ENCODE data around the gene ROBO1.

Gene ROBO1

GRCh38 chr3:79115458-79115857 lies 652.3 kb downstream of the ROBO1 start:
- TF ChIP-seq CTCF (IDR thresholded peaks at IDR 0.05; ENCODE audit: low read depth, low read length): no peak
- H3K4me3 ChIP-seq (ENCODE audit: low read depth, low read length): no peak overlapping the region

- no peak overlapping the region for H3K4me3 ChIP-seq (ENCODE audit: low read depth, low read length)
- TF ChIP-seq CTCF (IDR thresholded peaks at IDR 0.05; ENCODE audit: low read depth, low read length): no peak
Measured at GRCh38 chr3:79113876-79114275, 653.9 kb downstream of the ROBO1 start.

DNA sequence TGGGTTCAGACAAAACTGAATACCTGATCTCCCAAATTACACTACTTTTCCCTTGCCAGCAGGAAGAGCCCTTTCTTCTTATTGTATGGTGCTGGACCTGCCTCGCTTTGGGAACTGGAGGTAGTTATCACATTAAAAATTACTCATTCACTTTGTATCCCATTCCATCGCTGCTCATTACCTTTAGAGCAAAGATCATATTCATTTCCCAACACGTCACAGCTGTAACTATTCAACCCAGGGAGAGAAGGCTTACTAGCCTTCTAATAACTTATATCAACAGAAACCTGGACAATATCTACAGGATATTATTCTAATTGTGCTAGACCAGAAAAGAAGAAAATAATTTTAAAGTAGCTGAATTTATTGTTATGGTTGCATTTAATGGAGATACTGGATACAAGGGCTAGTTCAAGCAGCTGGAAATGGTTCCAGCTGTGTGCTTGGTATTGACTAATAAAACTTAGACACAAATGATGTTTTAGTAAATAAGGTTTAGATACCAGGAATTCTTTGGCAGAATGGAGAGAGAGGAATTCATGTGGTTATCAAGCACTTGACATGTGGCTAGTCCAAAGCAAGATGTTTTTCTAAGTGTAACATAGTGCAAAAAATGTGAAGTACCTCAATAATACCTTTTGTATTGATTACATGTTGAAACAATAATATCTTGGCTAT lies 656.3 kb downstream of the ROBO1 start:
- H3K4me3 ChIP-seq (ENCODE audit: low read depth, low read length): no peak overlapping the region
- no peak for TF ChIP-seq CTCF (IDR thresholded peaks at IDR 0.05; ENCODE audit: low read depth, low read length)

GRCh38 chr3:79109754-79110153 lies 658.0 kb downstream of the ROBO1 start:
- TF ChIP-seq CTCF (IDR thresholded peaks at IDR 0.05; ENCODE audit: low read depth, low read length): no peak
- H3K4me3 ChIP-seq (ENCODE audit: low read depth, low read length): no peak overlapping the region

- no peak overlapping the region for H3K4me3 ChIP-seq (ENCODE audit: low read depth, low read length)
- TF ChIP-seq CTCF (IDR thresholded peaks at IDR 0.05; ENCODE audit: low read depth, low read length): no peak
Measured at GRCh38 chr3:79103307-79103706, 664.5 kb downstream of the ROBO1 start.

GRCh38 chr3:79097964-79098660 lies 669.7 kb downstream of the ROBO1 start:
- H3K4me3 ChIP-seq (ENCODE audit: low read depth, low read length): no peak overlapping the region
- no peak for TF ChIP-seq CTCF (IDR thresholded peaks at IDR 0.05; ENCODE audit: low read depth, low read length)

DNA sequence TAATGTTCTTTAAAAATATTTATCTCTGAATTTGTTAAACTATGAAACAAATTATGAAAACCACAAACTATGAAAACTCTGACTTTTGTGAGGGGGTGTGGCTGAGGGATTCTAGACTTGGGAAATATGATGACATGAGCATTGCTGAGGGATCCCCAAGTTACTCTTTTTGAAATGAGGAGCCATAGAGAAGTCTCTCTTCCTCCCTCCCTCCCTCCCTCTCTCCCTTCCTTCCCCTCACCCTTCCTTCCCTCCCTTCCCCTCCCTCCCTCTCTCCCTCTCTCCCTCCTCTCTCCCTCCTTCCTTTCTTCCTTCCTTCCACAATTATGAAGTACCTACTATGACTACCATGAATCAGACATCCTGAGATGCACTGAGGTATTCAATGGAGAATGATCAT lies 673.1 kb downstream of the ROBO1 start:
- no peak for TF ChIP-seq CTCF (IDR thresholded peaks at IDR 0.05; ENCODE audit: low read depth, low read length)
- H3K4me3 ChIP-seq (ENCODE audit: low read depth, low read length): no peak overlapping the region
